Naive B cell (primary cell): ENCODE data around the gene PPP1R15B. TPM values are rescaled to one million over a fixed set of nuclear protein-coding genes. Genes with fewer than 3 reads are reported as not detected.

Experiments used
- ATAC-seq, 2 donors: fragments of 150-1000 bp; cut with Tn5 transposase; 2 replicates each; pipeline ENCODE4 v1.10.0; 2021; ENCODE audit warnings: low read depth in 2 of 2, mild to moderate bottlenecking in 2 of 2, moderate library complexity in 2 of 2
- DNase-seq: peaks from one replicate; pipeline ENCODE4 v3.0.0; 2022
- H3K27ac Mint-ChIP-seq, 6 donors: one replicate each; pipeline ENCODE4 v1.8.0; 2020 to 2022; ENCODE audit warnings: mild to moderate bottlenecking in 6 of 6, mixed read lengths in 6 of 6, moderate library complexity in 5 of 6, inconsistent platforms in 2 of 6
- H3K27me3 Mint-ChIP-seq, 3 donors: one replicate each; pipeline ENCODE4 v1.8.0; 2021 to 2022; ENCODE audit warnings: mixed read lengths in 3 of 3, mild to moderate bottlenecking in 1 of 3
- H3K36me3 Mint-ChIP-seq, 2 donors: one replicate each; pipeline ENCODE4 v1.8.0; 2020 to 2022; ENCODE audit warnings: mixed read lengths in 2 of 2, inconsistent platforms in 1 of 2, mild to moderate bottlenecking in 1 of 2
- H3K4me1 Mint-ChIP-seq, 3 donors: one replicate each; pipeline ENCODE4 v1.8.0; 2020 to 2022; ENCODE audit warnings: mixed read lengths in 3 of 3, inconsistent platforms in 1 of 3, mild to moderate bottlenecking in 1 of 3, moderate library complexity in 1 of 3
- H3K4me3 Mint-ChIP-seq, 8 donors: one replicate each; pipeline ENCODE4 v1.8.0; 2020 to 2022; ENCODE audit warnings: mild to moderate bottlenecking in 8 of 8, mixed read lengths in 8 of 8, moderate library complexity in 8 of 8, inconsistent platforms in 2 of 8
- H3K9me3 Mint-ChIP-seq, 7 donors: one replicate each; pipeline ENCODE4 v1.8.0; 2020 to 2022; ENCODE audit warnings: mixed read lengths in 7 of 7, mild to moderate bottlenecking in 5 of 7, inconsistent platforms in 2 of 7, moderate library complexity in 1 of 7
- polyA plus RNA-seq, 6 donors: library from polyadenylated mRNA; unstranded; fragments of 300-500 nt; fragmentation: Illumina TruSeq; gene quantifications; one replicate each; pipeline ENCODE4 v1.2.3, GENCODE V29; 2021; ENCODE audit warnings: low read depth in 6 of 6

PPP1R15B gene
- polyA plus RNA-seq, result 10 to 100 TPM; 18.5 to 39.0 (median 33.0) TPM

DNA sequence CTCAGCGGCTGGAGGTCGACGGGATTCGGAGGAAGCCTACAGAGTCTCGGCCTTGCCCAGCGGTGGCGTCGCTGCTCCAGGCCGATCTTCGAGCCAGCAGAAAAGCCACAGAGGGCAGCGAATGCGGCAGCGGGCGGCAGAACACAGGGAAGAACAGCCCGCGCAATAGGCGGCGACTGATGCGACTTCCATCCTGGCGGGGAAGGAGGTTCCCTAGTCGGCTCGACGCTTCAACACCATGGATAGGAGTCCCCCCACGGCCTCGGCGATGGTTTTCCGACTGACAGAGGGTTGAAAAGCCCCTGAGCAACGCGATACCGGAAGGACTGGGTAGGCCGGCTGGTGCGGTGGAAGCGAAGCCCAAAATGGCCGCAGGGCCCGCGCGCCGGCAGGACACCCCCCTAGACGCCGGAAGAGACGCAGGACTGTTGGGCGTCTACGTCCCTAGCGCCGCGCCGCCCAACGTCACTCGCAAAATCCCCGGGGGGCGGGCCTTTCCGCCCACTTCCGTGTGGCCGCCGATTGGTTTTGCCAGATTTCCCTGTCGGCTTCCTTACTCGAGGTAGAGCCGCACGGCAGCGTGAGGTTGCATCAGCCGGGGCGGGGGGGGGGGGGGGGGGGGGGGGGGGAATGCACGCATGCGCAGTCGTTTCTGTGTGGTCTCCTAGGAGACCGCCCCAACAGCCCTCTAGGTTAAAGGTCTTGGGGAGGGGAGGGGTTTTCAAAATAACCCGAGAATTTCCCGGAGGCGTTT lies at the start of gene PPP1R15B:
Gene PPP1R15B (minus strand): TSS at position 367 of the 754 bp plus-strand sequence. CDS start 406 bp downstream, outside the sequence.
- Mint-ChIP-seq H3K27me3 (no peaks in the 10 kb centered on the region), H3K4me1 (peaks cover 16 to 50% (median 34%) of the 10 kb centered on the region in 3 donors)
- ATAC-seq, result peak; percentile 84 to 87

DNA sequence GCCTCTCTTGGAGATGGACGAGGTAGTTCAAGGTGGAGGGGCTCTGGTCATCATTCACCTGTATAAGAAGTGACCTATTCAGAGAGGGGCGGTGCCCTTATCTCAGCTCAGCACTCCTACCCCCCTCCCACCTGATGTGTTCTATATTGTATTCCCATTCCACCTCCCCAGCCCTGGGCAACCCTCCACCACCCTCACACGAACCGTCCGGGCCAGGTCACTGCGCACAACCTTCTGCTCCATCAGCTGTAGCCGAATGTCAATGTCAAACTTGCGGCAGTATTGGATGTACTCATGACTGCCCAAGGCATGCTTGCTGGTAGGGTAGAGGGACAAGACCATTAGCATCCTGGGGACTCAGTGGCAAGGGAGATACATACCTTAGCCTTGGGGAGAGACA lies 48.7 kb upstream of the PPP1R15B start:
- DNase-seq (no peak), ATAC-seq (no peak)
- peak overlapping the region; percentile 92 to 97 (median 97) for H3K27ac Mint-ChIP-seq
- H3K4me1 Mint-ChIP-seq, result peaks cover 85 to 98% (median 98%) of the 10 kb centered on the region in 3 donors
- H3K36me3 Mint-ChIP-seq, result peaks cover 22 to 45% of the 10 kb centered on the region in 2 donors
- peak overlapping the region; percentile 8 to 91 (median 82) for H3K4me3 Mint-ChIP-seq
- no peaks in the 10 kb centered on the region for H3K27me3 Mint-ChIP-seq
- H3K9me3 Mint-ChIP-seq, result no peaks in the 10 kb centered on the region

More for the DNA sequence above, at the start of gene PPP1R15B:
- peak; percentile 99 for DNase-seq
- peaks cover 0 to 13% of the 10 kb centered on the region in 2 donors for H3K36me3 Mint-ChIP-seq
- peak within 1 kb of the TSS; percentile 97 to 100 (median 98) for H3K4me3 Mint-ChIP-seq
- H3K27ac Mint-ChIP-seq, result peak within 1 kb of the TSS; percentile 99 to 100 (median 100)
- no peaks in the 10 kb centered on the region for H3K9me3 Mint-ChIP-seq

GRCh38 chr1:204459706-204460105 lies 48.1 kb upstream of the PPP1R15B start:
- H3K36me3 Mint-ChIP-seq, result peaks cover 26 to 51% of the 10 kb centered on the region in 2 donors
- H3K4me1 Mint-ChIP-seq, result peaks cover 83 to 98% (median 98%) of the 10 kb centered on the region in 3 donors

DNA sequence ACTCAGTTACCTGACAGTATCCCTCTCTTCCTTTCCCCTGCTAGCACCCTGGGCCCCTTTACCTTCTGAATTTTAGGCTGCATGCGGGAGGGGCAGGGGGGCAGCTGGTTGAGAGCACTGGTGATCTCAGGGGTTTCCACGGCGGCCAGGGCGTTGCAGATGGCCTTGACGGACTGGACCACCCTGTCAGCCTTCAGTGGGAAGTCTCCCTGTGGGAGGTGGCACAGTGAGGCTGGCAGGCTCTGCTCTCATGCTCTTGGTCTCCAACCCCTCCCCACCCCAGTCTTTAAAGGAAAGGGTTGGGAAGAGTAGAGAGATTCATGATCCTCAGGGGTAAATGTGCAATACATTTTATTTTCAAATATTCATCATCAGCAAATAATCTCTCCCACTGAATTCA lies 46.0 kb upstream of the PPP1R15B start:
- H3K27ac Mint-ChIP-seq, result peak overlapping the region; percentile 52 to 96 (median 90)
- no peak for DNase-seq
- H3K27me3 Mint-ChIP-seq, result no peaks in the 10 kb centered on the region
- no peak for ATAC-seq
- H3K4me1 Mint-ChIP-seq, result peaks cover 75 to 97% (median 96%) of the 10 kb centered on the region in 3 donors
- peaks cover 33 to 44% of the 10 kb centered on the region in 2 donors for H3K36me3 Mint-ChIP-seq
- no peaks in the 10 kb centered on the region for H3K9me3 Mint-ChIP-seq
- H3K4me3 Mint-ChIP-seq, result peak overlapping the region in 2 of 8 donors; percentile 22 to 45

More at GRCh38 chr1:204459706-204460105, 48.1 kb upstream of the PPP1R15B start:
- ATAC-seq (no peak), DNase-seq (no peak)
- H3K27me3 Mint-ChIP-seq, result no peaks in the 10 kb centered on the region
- H3K4me3 Mint-ChIP-seq, result peak overlapping the region in 6 of 8 donors; percentile 6 to 87 (median 80)
- H3K9me3 Mint-ChIP-seq, result no peaks in the 10 kb centered on the region
- H3K27ac Mint-ChIP-seq, result peak overlapping the region in 5 of 6 donors; percentile 81 to 97 (median 93)

DNA sequence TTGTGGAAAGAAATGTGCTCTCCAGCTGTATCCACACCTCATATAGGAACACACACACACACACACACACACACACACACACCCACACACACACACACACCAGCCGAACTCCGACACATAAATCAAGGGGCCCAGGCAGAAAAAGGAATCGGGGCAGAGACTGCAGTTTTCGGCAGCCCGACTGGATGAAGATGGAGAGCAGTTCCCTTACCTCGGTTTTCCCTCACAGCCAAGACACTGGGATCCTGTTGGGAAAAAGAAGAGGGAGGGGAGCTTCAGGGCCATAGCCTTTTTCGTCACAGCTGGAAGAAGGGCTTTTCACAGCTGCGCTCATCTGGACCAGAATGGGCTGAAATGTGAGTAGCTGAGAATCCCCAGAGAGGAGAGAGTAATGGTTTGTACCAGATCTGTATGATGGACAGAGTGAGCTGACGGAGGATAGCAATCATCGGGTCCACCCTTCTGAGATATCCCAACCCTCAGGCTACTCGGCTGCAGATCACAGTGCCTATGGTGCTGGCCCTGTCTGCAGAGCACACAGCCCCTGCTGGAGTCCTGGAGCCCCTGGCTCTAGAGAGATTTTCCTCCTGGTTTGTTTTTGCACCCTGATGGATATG lies 45.3 kb upstream of the PPP1R15B start:
- peaks cover 33 to 44% of the 10 kb centered on the region in 2 donors for H3K36me3 Mint-ChIP-seq
- H3K4me1 Mint-ChIP-seq, result peaks cover 69 to 96% (median 91%) of the 10 kb centered on the region in 3 donors
- no peaks in the 10 kb centered on the region for H3K9me3 Mint-ChIP-seq
- ATAC-seq, result no peak
- DNase-seq, result no peak
- peak overlapping the region in 2 of 8 donors; percentile 8 to 84 for H3K4me3 Mint-ChIP-seq
- H3K27me3 Mint-ChIP-seq, result no peaks in the 10 kb centered on the region
- peak overlapping the region; percentile 56 to 96 (median 92) for H3K27ac Mint-ChIP-seq

GRCh38 chr1:204455831-204456145 lies 44.2 kb upstream of the PPP1R15B start:
- Mint-ChIP-seq H3K4me1 (peaks cover 67 to 96% (median 91%) of the 10 kb centered on the region in 3 donors), H3K9me3 (no peaks in the 10 kb centered on the region), H3K27ac (peak overlapping the region; percentile 44 to 92 (median 78)), H3K36me3 (peaks cover 33 to 44% of the 10 kb centered on the region in 2 donors), H3K4me3 (no peak overlapping the region), H3K27me3 (no peaks in the 10 kb centered on the region)
- ATAC-seq (no peak), DNase-seq (no peak)

DNA sequence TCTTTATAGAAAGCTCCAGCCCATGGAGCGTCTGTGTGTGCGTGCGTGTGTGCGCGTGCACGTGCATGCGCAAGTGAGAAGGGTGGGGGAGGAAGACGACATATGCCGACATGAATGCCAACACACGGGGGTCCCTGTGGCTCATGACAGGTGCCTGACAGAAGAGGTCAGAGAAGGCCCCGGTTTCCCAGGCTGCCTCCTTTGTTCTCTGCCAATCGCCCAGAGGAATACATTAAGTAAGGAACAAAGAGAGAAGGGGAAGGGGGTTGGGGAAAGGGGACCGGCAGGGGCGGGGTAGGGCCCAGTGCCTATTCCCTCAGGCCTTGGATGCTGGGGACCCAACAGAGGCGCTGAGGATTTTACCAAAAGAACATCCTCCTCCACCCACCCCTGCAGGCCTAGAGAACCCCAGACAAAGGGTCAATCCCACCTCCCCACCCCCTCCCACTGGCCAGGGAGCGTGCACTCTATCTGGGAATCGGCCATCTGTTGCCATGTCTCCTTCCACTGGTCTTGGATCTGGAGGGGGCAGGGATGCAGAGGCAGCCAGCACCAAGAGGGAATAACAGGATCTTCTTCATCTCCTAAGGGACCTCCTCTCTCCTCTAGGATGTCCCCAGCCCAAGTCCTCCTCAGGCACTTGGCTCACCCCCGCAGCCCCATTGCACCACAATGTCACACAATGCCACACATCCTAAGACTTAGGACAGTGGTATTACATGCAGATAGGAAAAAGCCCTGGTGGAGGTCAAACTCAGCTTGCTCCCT lies 43.6 kb upstream of the PPP1R15B start:
- Mint-ChIP-seq H3K36me3 (peaks cover 35 to 43% of the 10 kb centered on the region in 2 donors), H3K27me3 (no peaks in the 10 kb centered on the region), H3K4me3 (peak overlapping the region in 4 of 8 donors; percentile 29 to 65 (median 56)), H3K9me3 (no peaks in the 10 kb centered on the region), H3K4me1 (peaks cover 67 to 96% (median 91%) of the 10 kb centered on the region in 3 donors), H3K27ac (peak overlapping the region in 5 of 6 donors; percentile 81 to 96 (median 92))
- no peak for ATAC-seq
- DNase-seq, result no peak

DNA sequence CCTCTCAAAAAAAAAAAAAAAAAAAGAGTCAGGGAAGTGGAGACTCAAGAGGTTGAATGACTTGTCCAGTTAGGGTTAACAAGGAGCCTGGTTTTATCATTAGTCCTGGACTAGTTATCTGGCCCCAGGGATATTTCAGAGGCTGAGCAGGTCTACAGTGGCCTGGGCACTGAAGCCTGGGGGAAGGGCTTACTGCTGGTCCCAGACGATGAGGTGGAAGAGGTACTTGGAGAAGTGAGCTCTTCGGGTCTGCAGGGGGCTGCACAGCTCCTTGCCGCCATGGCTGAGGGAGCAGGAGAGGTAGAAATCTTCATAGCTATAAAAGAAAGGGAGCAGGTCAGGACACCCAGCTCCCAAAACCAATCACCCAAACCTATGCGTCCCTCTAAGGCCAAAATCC lies 42.9 kb upstream of the PPP1R15B start:
- Mint-ChIP-seq H3K27me3 (no peaks in the 10 kb centered on the region), H3K4me1 (peaks cover 63 to 96% (median 91%) of the 10 kb centered on the region in 3 donors), H3K27ac (peak overlapping the region; percentile 82 to 99 (median 94)), H3K4me3 (peak overlapping the region in 6 of 8 donors; percentile 33 to 74 (median 58)), H3K9me3 (no peaks in the 10 kb centered on the region), H3K36me3 (peaks cover 30 to 42% of the 10 kb centered on the region in 2 donors)
- ATAC-seq, result no peak
- no peak for DNase-seq

DNA sequence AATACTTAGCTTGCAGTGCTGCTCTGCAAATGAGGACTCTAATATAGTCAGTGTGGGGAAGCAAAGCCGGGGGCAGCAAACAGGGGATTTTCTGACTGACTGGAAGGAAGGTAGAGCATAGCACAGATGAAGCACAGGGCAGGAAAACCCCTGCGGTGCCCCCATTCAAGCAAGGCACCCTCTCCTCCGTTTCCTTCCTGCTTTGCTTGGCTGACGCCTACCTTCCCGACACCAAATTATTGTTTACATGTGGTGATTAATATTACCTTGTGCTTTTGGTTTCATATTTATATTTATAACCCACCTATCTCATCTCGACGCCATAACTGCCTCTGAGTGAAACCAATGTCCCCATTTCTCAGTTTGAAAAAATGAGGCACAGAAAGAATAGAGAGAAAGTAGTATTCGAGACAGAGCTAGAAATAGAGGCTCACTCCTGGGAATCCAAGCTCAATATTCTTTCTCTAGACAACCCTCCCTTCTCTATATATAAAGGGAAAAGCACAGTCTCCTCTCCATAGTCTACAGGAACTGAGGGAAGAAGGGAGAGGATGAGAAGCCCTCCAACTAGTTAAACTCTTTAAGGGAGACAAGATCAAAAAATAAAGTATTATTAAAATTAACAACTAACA lies 41.6 kb upstream of the PPP1R15B start:
- peaks cover 64 to 96% (median 91%) of the 10 kb centered on the region in 3 donors for H3K4me1 Mint-ChIP-seq
- no peaks in the 10 kb centered on the region for H3K9me3 Mint-ChIP-seq
- peak; percentile 97 for ATAC-seq
- peaks cover 34 to 39% of the 10 kb centered on the region in 2 donors for H3K36me3 Mint-ChIP-seq
- DNase-seq, result peak; percentile 93
- H3K27ac Mint-ChIP-seq, result peak overlapping the region; percentile 92 to 99 (median 98)
- peak overlapping the region; percentile 61 to 91 (median 82) for H3K4me3 Mint-ChIP-seq
- H3K27me3 Mint-ChIP-seq, result no peaks in the 10 kb centered on the region

GRCh38 chr1:204451352-204452124 lies 39.9 kb upstream of the PPP1R15B start:
- Mint-ChIP-seq H3K27ac (peak overlapping the region; percentile 92 to 99 (median 98)), H3K9me3 (no peaks in the 10 kb centered on the region), H3K4me1 (peaks cover 65 to 95% (median 92%) of the 10 kb centered on the region in 3 donors), H3K36me3 (peaks cover 30 to 47% of the 10 kb centered on the region in 2 donors), H3K4me3 (peak overlapping the region in 7 of 8 donors; percentile 9 to 91 (median 65)), H3K27me3 (no peaks in the 10 kb centered on the region)
- no peak for DNase-seq
- no peak for ATAC-seq

- ATAC-seq, result no peak
- Mint-ChIP-seq H3K36me3 (peaks cover 33 to 52% of the 10 kb centered on the region in 2 donors), H3K4me1 (peaks cover 69 to 96% (median 88%) of the 10 kb centered on the region in 3 donors), H3K4me3 (peak overlapping the region in 7 of 8 donors; percentile 35 to 85 (median 65)), H3K27me3 (no peaks in the 10 kb centered on the region), H3K9me3 (no peaks in the 10 kb centered on the region), H3K27ac (peak overlapping the region; percentile 92 to 99 (median 98))
- DNase-seq, result no peak
Measured at GRCh38 chr1:204450461-204451257, 39.0 kb upstream of the PPP1R15B start.
